Adipocyte (in vitro differentiated cells): ENCODE data around the gene GNAT1.
"Not testable (repeated sequence)": the region's sequence is repeated elsewhere in the genome, so short reads cannot be mapped to it uniquely, and the experiment has no call there.

Source experiments
- DNase-seq: peaks from one replicate; pipeline ENCODE4 v3.0.0-alpha.2; 2015; ENCODE audit warnings: low read depth
- H3K27me3 ChIP-seq: replicated peaks from 2 replicates; pipeline ENCODE4 v1.7.0; 2013; ENCODE audit warnings: mild to moderate bottlenecking, low read length, moderate library complexity; ENCODE audit not compliant: control insufficient read depth, insufficient read depth
- H3K36me3 ChIP-seq: 2 replicates; pipeline ENCODE4 v1.7.0; 2013; ENCODE audit warnings: low read length, mild to moderate bottlenecking, moderate library complexity; ENCODE audit not compliant: control insufficient read depth, insufficient read depth, severe bottlenecking
- H3K4me1 ChIP-seq: 2 replicates; pipeline ENCODE4 v1.7.0; 2013; ENCODE audit warnings: mild to moderate bottlenecking, low read length, moderate library complexity; ENCODE audit not compliant: control insufficient read depth, insufficient read depth
- H3K4me3 ChIP-seq: 2 replicates; pipeline ENCODE4 v1.7.0; 2013; ENCODE audit warnings: mild to moderate bottlenecking, low read length, moderate library complexity
- H3K9ac ChIP-seq: 2 replicates; pipeline ENCODE4 v1.7.0; 2013; ENCODE audit warnings: mild to moderate bottlenecking, low read length, moderate library complexity
- H3K9me3 ChIP-seq: 2 replicates; pipeline ENCODE4 v1.7.0; 2013; ENCODE audit warnings: mild to moderate bottlenecking, low read length, moderate library complexity; ENCODE audit not compliant: control insufficient read depth

GNAT1 gene

GRCh38 chr3:50217681-50218080 lies 26.3 kb downstream of the GNAT1 start:
- Histone ChIP-seq H3K9me3 (no peaks in the 10 kb centered on the region), H3K9ac (no peak overlapping the region), H3K36me3 (no peaks in the 10 kb centered on the region), H3K27me3 (peaks cover 11% of the 10 kb centered on the region), H3K4me1 (no peaks in the 10 kb centered on the region), H3K4me3 (no peak overlapping the region)
- no peak for DNase-seq

- H3K27me3 ChIP-seq = peaks cover 15% of the 10 kb centered on the region
- H3K36me3 ChIP-seq = no peaks in the 10 kb centered on the region
- no peaks in the 10 kb centered on the region for H3K9me3 ChIP-seq
- no peaks in the 10 kb centered on the region for H3K4me1 ChIP-seq
- H3K9ac ChIP-seq = no peak overlapping the region
- no peak for DNase-seq
- H3K4me3 ChIP-seq = no peak overlapping the region
Measured at GRCh38 chr3:50218448-50218847, 27.0 kb downstream of the GNAT1 start.

- no peaks in the 10 kb centered on the region for H3K36me3 ChIP-seq
- no peak overlapping the region for H3K4me3 ChIP-seq
- no peak for DNase-seq
- H3K9ac ChIP-seq = no peak overlapping the region
- H3K4me1 ChIP-seq = no peaks in the 10 kb centered on the region
- peaks cover 19% of the 10 kb centered on the region for H3K27me3 ChIP-seq
- H3K9me3 ChIP-seq = no peaks in the 10 kb centered on the region
Measured at GRCh38 chr3:50219285-50219684, 27.9 kb downstream of the GNAT1 start.

GRCh38 chr3:50220109-50220508 lies 28.7 kb downstream of the GNAT1 start:
- Histone ChIP-seq H3K9ac (no peak overlapping the region), H3K4me3 (no peak overlapping the region), H3K36me3 (no peaks in the 10 kb centered on the region), H3K9me3 (no peaks in the 10 kb centered on the region), H3K4me1 (no peaks in the 10 kb centered on the region), H3K27me3 (peaks cover 19% of the 10 kb centered on the region)
- no peak for DNase-seq

- peaks cover 20% of the 10 kb centered on the region for H3K27me3 ChIP-seq
- no peaks in the 10 kb centered on the region for H3K36me3 ChIP-seq
- H3K4me3 ChIP-seq = no peak overlapping the region
- H3K4me1 ChIP-seq = no peaks in the 10 kb centered on the region
- H3K9me3 ChIP-seq = no peaks in the 10 kb centered on the region
- no peak for DNase-seq
- H3K9ac ChIP-seq = no peak overlapping the region
Measured at GRCh38 chr3:50221051-50221410, 29.6 kb downstream of the GNAT1 start.

GRCh38 chr3:50221411-50222168 lies 30.2 kb downstream of the GNAT1 start:
- no peak overlapping the region for H3K9ac ChIP-seq

GRCh38 chr3:50222169-50222528 lies 30.7 kb downstream of the GNAT1 start:
- Histone ChIP-seq H3K9ac (no peak overlapping the region), H3K4me1 (peaks cover 5% of the 10 kb centered on the region), H3K9me3 (no peaks in the 10 kb centered on the region), H3K4me3 (no peak overlapping the region), H3K36me3 (no peaks in the 10 kb centered on the region), H3K27me3 (peaks cover 15% of the 10 kb centered on the region)
- DNase-seq = no peak

More at GRCh38 chr3:50221411-50222168, 30.2 kb downstream of the GNAT1 start:
- peaks cover 18% of the 10 kb centered on the region for H3K27me3 ChIP-seq
- DNase-seq = no peak
- no peaks in the 10 kb centered on the region for H3K9me3 ChIP-seq
- H3K4me3 ChIP-seq = no peak overlapping the region
- H3K36me3 ChIP-seq = no peaks in the 10 kb centered on the region
- no peaks in the 10 kb centered on the region for H3K4me1 ChIP-seq

GRCh38 chr3:50224639-50225038 lies 33.2 kb downstream of the GNAT1 start:
- Histone ChIP-seq H3K36me3 (no peaks in the 10 kb centered on the region), H3K27me3 (peaks cover 14% of the 10 kb centered on the region), H3K9ac (no peak overlapping the region), H3K4me3 (no peak overlapping the region), H3K4me1 (peaks cover 10% of the 10 kb centered on the region), H3K9me3 (no peaks in the 10 kb centered on the region)
- no peak for DNase-seq

- Histone ChIP-seq H3K36me3 (no peaks in the 10 kb centered on the region), H3K9me3 (no peaks in the 10 kb centered on the region), H3K9ac (peak overlapping the region; percentile 58), H3K4me1 (peaks cover 10% of the 10 kb centered on the region), H3K27me3 (peaks cover 14% of the 10 kb centered on the region), H3K4me3 (peak overlapping the region; percentile 89)
- peak; percentile 70 for DNase-seq
Measured at GRCh38 chr3:50226888-50227389, 35.5 kb downstream of the GNAT1 start.

GRCh38 chr3:50227390-50228183 lies 36.2 kb downstream of the GNAT1 start:
- Histone ChIP-seq H3K4me3 (peak overlapping the region; percentile 89), H3K9ac (peak overlapping the region; percentile 93), H3K27me3 (peaks cover 14% of the 10 kb centered on the region), H3K4me1 (peaks cover 10% of the 10 kb centered on the region), H3K36me3 (no peaks in the 10 kb centered on the region), H3K9me3 (no peaks in the 10 kb centered on the region)
- peak; percentile 97 for DNase-seq

GRCh38 chr3:50228184-50228763 lies 36.9 kb downstream of the GNAT1 start:
- H3K36me3 ChIP-seq, DNase-seq, H3K4me1 ChIP-seq, H3K9me3 ChIP-seq: not testable (repeated sequence)
- H3K4me3 ChIP-seq = peak overlapping the region; percentile 89
- H3K9ac ChIP-seq = peak overlapping the region; percentile 93
- H3K27me3 ChIP-seq = peaks cover 12% of the 10 kb centered on the region
